H1 (cell line): ENCODE results near the gene GPR155. TPM values are rescaled to one million over a fixed set of nuclear protein-coding genes. Genes with fewer than 3 reads are reported as not detected.

ENCODE experiments used
- CTCF ChIA-PET: fragments of 300-600 bp; sonication (Branson Sonifier 250); formaldehyde crosslinking; loops from one replicate; lab custom pipeline; 2021; ENCODE audit not compliant: partially characterized antibody; lab: Charles Lee
- POLR2A ChIA-PET: fragments of 300-600 bp; sonication (Branson Sonifier 250); formaldehyde crosslinking; loops from one replicate; lab custom pipeline; 2021; ENCODE audit warnings: inconsistent platforms; ENCODE audit not compliant: partially characterized antibody; lab: Charles Lee
- DNase-seq, 2 experiments: peaks; one replicate each; pipeline versions ENCODE4 v3.0.0 to v3.0.0-alpha.2; 2010 to 2022; ENCODE audit warnings: low spot score in 2 of 2, low read depth in 1 of 2, mixed read lengths in 1 of 2
- FAIRE-seq: peaks from 2 replicates; lab custom pipeline; 2011; peaks lifted over from hg19 to GRCh38; lab: Jason Lieb, UNC
- H2AFZ ChIP-seq: 2 replicates; pipeline ENCODE4 v1.8.1; 2012; ENCODE audit warnings: low read length, inconsistent platforms
- H2AK5ac ChIP-seq: 2 replicates; pipeline ENCODE4 v1.6.1; 2013; ENCODE audit warnings: low read depth, low read length
- H2BK120ac ChIP-seq: replicated peaks from 2 replicates; pipeline ENCODE3; 2013; ENCODE audit warnings: low read depth, low read length, inconsistent platforms
- H2BK12ac ChIP-seq: 2 replicates; pipeline ENCODE4 v1.6.1; 2013; ENCODE audit warnings: low read depth, low read length
- H2BK15ac ChIP-seq: 2 replicates; pipeline ENCODE4 v1.6.1; 2013; ENCODE audit warnings: low read length
- H2BK20ac ChIP-seq: 2 replicates; pipeline ENCODE4 v1.6.1; 2013; ENCODE audit warnings: low read length
- H2BK5ac ChIP-seq: 2 replicates; pipeline ENCODE4 v1.6.1; 2013; ENCODE audit warnings: low read depth, low read length
- H3K14ac ChIP-seq: 2 replicates; pipeline ENCODE4 v1.6.1; 2013; ENCODE audit warnings: inconsistent platforms; ENCODE audit not compliant: insufficient read length
- H3K18ac ChIP-seq: 2 replicates; pipeline ENCODE4 v1.6.1; 2013; ENCODE audit warnings: low read length; ENCODE audit errors: extremely low read depth
- H3K23ac ChIP-seq: 2 replicates; pipeline ENCODE4 v1.6.1; 2013; ENCODE audit warnings: inconsistent platforms; ENCODE audit not compliant: insufficient read length
- H3K23me2 ChIP-seq: 2 replicates; pipeline ENCODE4 v1.6.1; 2013; ENCODE audit warnings: low read depth, low read length
- H3K27ac ChIP-seq: 2 replicates; pipeline ENCODE4 v1.6.1; 2011; ENCODE audit warnings: low read depth, low read length, inconsistent platforms
- H3K27me3 ChIP-seq, 4 experiments: replicated peaks in 1 of 4; 1 replicate in 1 of 4; 2 replicates in 3 of 4; pipeline versions ENCODE4 v1.6.1 to v1.8.1; 2011 to 2013; ENCODE audit warnings: low read length in 3 of 4, mild to moderate bottlenecking in 3 of 4, inconsistent platforms in 2 of 4, mixed read lengths in 2 of 4, moderate library complexity in 1 of 4; ENCODE audit not compliant: control insufficient read depth in 3 of 4, insufficient read depth in 3 of 4; ENCODE audit errors: extremely low read depth in 1 of 4
- H3K36me3 ChIP-seq, 4 experiments: 2 replicates each; pipeline versions ENCODE4 v1.6.1 to v1.8.1; 2011 to 2013; ENCODE audit warnings: mild to moderate bottlenecking in 4 of 4, low read length in 3 of 4, moderate library complexity in 2 of 4, control low read depth in 1 of 4, inconsistent platforms in 1 of 4; ENCODE audit not compliant: insufficient read depth in 4 of 4, control insufficient read depth in 2 of 4
- H3K4ac ChIP-seq: replicated peaks from 2 replicates; pipeline ENCODE3; 2013; ENCODE audit warnings: low read length, low read depth, mixed read lengths, inconsistent platforms; ENCODE audit not compliant: insufficient read length
- H3K4me1 ChIP-seq, 4 experiments: replicated peaks in 1 of 4; 1 replicate in 1 of 4; 2 replicates in 3 of 4; pipeline versions ENCODE4 v1.6.1 to v1.8.1; 2011 to 2013; ENCODE audit warnings: low read length in 3 of 4, inconsistent platforms in 2 of 4, mixed read lengths in 1 of 4; ENCODE audit not compliant: insufficient read depth in 4 of 4, control insufficient read depth in 3 of 4
- H3K4me2 ChIP-seq, 2 experiments: 2 replicates each; pipeline versions ENCODE4 v1.6.1 to v1.8.1; 2011 to 2013; ENCODE audit warnings: low read depth in 2 of 2, low read length in 2 of 2, control low read depth in 1 of 2, inconsistent platforms in 1 of 2, mild to moderate bottlenecking in 1 of 2; ENCODE audit not compliant: insufficient read depth in 1 of 2
- H3K4me3 ChIP-seq, 4 experiments: fragments of 200-600, 300-600 bp in 1 of 4; sonication (generic), shearing (Covaris generic), sonication (Bioruptor Twin) in 1 of 4; 2 replicates each; pipeline versions ENCODE4 v1.5.1 to v1.8.1; 2011 to 2016; ENCODE audit warnings: low read length in 4 of 4, low read depth in 3 of 4, control low read depth in 2 of 4, inconsistent platforms in 2 of 4, mild to moderate bottlenecking in 2 of 4, mixed read lengths in 1 of 4, moderate library complexity in 1 of 4; ENCODE audit not compliant: insufficient read depth in 2 of 4; ENCODE audit errors: extremely low read depth in 1 of 4
- H3K56ac ChIP-seq: replicated peaks from 2 replicates; pipeline ENCODE3; 2013; ENCODE audit warnings: low read depth, mild to moderate bottlenecking, mixed read lengths, low read length, inconsistent platforms; ENCODE audit not compliant: insufficient read length
- H3K79me1 ChIP-seq: 2 replicates; pipeline ENCODE4 v1.6.1; 2013; ENCODE audit warnings: low read depth, low read length, control low read depth
- H3K79me2 ChIP-seq, 2 experiments: 2 replicates each; pipeline versions ENCODE4 v1.6.1 to v1.8.1; 2012 to 2013; ENCODE audit warnings: low read length in 2 of 2, mild to moderate bottlenecking in 2 of 2, inconsistent platforms in 1 of 2; ENCODE audit not compliant: insufficient read depth in 2 of 2, control insufficient read depth in 1 of 2
- H3K9ac ChIP-seq, 4 experiments: replicated peaks in 1 of 4; 1 replicate in 1 of 4; 2 replicates in 3 of 4; pipeline versions ENCODE4 v1.6.1 to v1.8.1; 2011 to 2013; ENCODE audit warnings: low read depth in 3 of 4, low read length in 3 of 4, control low read depth in 2 of 4, mild to moderate bottlenecking in 2 of 4, moderate library complexity in 2 of 4, inconsistent platforms in 1 of 4; ENCODE audit errors: extremely low read depth in 1 of 4
- H3K9me3 ChIP-seq, 2 experiments: 2 replicates each; pipeline versions ENCODE4 v1.6.1 to v1.8.1; 2012 to 2013; ENCODE audit warnings: mild to moderate bottlenecking in 2 of 2, moderate library complexity in 2 of 2, control low read depth in 1 of 2, inconsistent platforms in 1 of 2, low read depth in 1 of 2, low read length in 1 of 2, mixed read lengths in 1 of 2; ENCODE audit not compliant: insufficient read depth in 2 of 2
- H4K20me1 ChIP-seq, 2 experiments: replicated peaks in 1 of 2; 2 replicates each; pipeline versions ENCODE3 to v1.8.1; 2011 to 2013; ENCODE audit warnings: inconsistent platforms in 2 of 2, low read length in 2 of 2, mild to moderate bottlenecking in 1 of 2; ENCODE audit not compliant: insufficient read depth in 2 of 2, control insufficient read depth in 1 of 2
- H4K5ac ChIP-seq: 2 replicates; pipeline ENCODE4 v1.6.1; 2013; ENCODE audit warnings: low read length, low read depth, mixed read lengths, inconsistent platforms; ENCODE audit not compliant: insufficient read length
- H4K8ac ChIP-seq: 2 replicates; pipeline ENCODE4 v1.8.0; 2013; ENCODE audit warnings: mild to moderate bottlenecking, moderate library complexity, low read length, inconsistent platforms; ENCODE audit not compliant: insufficient read depth; ENCODE audit errors: extremely low read depth
- H4K91ac ChIP-seq: replicated peaks from 2 replicates; pipeline ENCODE3; 2013; ENCODE audit warnings: low read length, mixed read lengths, inconsistent platforms; ENCODE audit not compliant: insufficient read length
- CEBPB ChIP-seq: IDR thresholded peaks from 2 replicates; pipeline ENCODE4 v1.6.1; 2012; ENCODE audit warnings: low read depth, low read length
- polyA plus RNA-seq, 7 experiments: library from polyadenylated mRNA; depleted of rRNA in 3 of 7; stranded (reverse) in 5 of 7; unstranded in 2 of 7; fragments of >200 nt in 5 of 7; fragments of 200-250 nt in 2 of 7; gene quantifications; 1 replicate in 5 of 7; 2 replicates in 1 of 7; 4 replicates in 1 of 7; pipeline versions ENCODE4 v1.2.1 to v1.2.3, GENCODE V29; 2011 to 2013; ENCODE audit warnings: missing spikeins in 2 of 7, mixed read lengths in 2 of 7
- total RNA-seq: library from RNA; stranded (reverse); fragmentation: NEBNext Ultra II Directional; extraction: Animal tissue kit (Norgen Biotek cat#: 25700); gene quantifications from 2 replicates; pipeline ENCODE4 v1.2.1, GENCODE V29; 2021
- TF ChIP-seq, protein P1 (sequence below): fragments of 300-600 bp; sonication (generic); IDR thresholded peaks from 2 replicates; pipeline ENCODE4 v1.7.1; 2012; ENCODE audit warnings: low read length, moderate library complexity, mild to moderate bottlenecking, inconsistent platforms; ENCODE audit not compliant: insufficient replicate concordance

GPR155 gene
- total and polyA plus RNA-seq, 2 of the 8 experiments (the other 6 are each of a cell fraction or from before 2014, with no cell fraction given): 0.26 to 2.1 TPM

DNA sequence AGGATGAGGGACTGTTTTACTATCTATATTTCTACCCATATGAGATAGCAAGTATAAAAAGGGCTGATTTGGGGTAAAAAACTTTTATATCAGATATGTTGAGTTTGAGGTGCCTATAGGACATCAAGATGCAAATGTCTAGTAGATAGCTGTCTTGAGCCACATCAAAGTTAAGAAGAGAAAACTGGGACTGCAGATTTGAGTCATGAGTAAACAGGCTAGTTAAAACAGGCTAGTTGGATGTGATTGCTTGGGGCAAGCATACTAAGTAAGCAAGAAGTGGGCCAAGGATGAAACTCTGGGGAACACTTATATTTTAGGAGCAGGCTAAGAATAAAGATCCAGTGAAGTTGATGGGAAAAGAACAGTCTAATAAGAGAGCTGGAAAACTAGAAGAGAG is 94.1 kb downstream of the GPR155 start:
- H2BK20ac ChIP-seq: no peak overlapping the region
- H3K4me1 ChIP-seq: no peaks in the 10 kb centered on the region
- H3K4ac ChIP-seq: no peak overlapping the region
- no peak overlapping the region for H2BK5ac ChIP-seq
- H3K23ac ChIP-seq: no peak overlapping the region
- no peak overlapping the region for H3K9ac ChIP-seq
- no peak for FAIRE-seq
- no peaks in the 10 kb centered on the region for H4K20me1 ChIP-seq
- no peaks in the 10 kb centered on the region for H3K9me3 ChIP-seq
- POLR2A ChIA-PET: interaction anchor here (0.6 kb wide), 1 partner anchor 25 kb away, joined by 4 read pairs; no protein-coding TSS in a partner anchor
- no peak overlapping the region for H3K56ac ChIP-seq
- CTCF ChIA-PET: no interaction called here
- H3K36me3 ChIP-seq: no peaks in the 10 kb centered on the region
- no peak overlapping the region for H3K14ac ChIP-seq
- H2BK15ac ChIP-seq: no peak overlapping the region
- H3K27me3 ChIP-seq: no peaks in the 10 kb centered on the region
- H3K79me1 ChIP-seq: no peaks in the 10 kb centered on the region
- H2BK120ac ChIP-seq: no peak overlapping the region
- no peak for DNase-seq
- no peaks in the 10 kb centered on the region for H3K23me2 ChIP-seq
- no peak overlapping the region for H3K4me2 ChIP-seq
- H4K91ac ChIP-seq: no peak overlapping the region
- H4K8ac ChIP-seq: no peak overlapping the region
- H3K27ac ChIP-seq: no peak overlapping the region
- H3K79me2 ChIP-seq: peaks cover 0 to 21% of the 10 kb centered on the region in 2 experiments; a peak in 3 of 4 replicates
- H2AFZ ChIP-seq: no peak overlapping the region
- H3K18ac ChIP-seq: no peak overlapping the region
- no peak overlapping the region for H4K5ac ChIP-seq
- H2AK5ac ChIP-seq: no peak overlapping the region
- H2BK12ac ChIP-seq: no peak overlapping the region
- H3K4me3 ChIP-seq: no peak overlapping the region
- no peak for TF ChIP-seq CEBPB
- TF ChIP-seq, protein P1, sequence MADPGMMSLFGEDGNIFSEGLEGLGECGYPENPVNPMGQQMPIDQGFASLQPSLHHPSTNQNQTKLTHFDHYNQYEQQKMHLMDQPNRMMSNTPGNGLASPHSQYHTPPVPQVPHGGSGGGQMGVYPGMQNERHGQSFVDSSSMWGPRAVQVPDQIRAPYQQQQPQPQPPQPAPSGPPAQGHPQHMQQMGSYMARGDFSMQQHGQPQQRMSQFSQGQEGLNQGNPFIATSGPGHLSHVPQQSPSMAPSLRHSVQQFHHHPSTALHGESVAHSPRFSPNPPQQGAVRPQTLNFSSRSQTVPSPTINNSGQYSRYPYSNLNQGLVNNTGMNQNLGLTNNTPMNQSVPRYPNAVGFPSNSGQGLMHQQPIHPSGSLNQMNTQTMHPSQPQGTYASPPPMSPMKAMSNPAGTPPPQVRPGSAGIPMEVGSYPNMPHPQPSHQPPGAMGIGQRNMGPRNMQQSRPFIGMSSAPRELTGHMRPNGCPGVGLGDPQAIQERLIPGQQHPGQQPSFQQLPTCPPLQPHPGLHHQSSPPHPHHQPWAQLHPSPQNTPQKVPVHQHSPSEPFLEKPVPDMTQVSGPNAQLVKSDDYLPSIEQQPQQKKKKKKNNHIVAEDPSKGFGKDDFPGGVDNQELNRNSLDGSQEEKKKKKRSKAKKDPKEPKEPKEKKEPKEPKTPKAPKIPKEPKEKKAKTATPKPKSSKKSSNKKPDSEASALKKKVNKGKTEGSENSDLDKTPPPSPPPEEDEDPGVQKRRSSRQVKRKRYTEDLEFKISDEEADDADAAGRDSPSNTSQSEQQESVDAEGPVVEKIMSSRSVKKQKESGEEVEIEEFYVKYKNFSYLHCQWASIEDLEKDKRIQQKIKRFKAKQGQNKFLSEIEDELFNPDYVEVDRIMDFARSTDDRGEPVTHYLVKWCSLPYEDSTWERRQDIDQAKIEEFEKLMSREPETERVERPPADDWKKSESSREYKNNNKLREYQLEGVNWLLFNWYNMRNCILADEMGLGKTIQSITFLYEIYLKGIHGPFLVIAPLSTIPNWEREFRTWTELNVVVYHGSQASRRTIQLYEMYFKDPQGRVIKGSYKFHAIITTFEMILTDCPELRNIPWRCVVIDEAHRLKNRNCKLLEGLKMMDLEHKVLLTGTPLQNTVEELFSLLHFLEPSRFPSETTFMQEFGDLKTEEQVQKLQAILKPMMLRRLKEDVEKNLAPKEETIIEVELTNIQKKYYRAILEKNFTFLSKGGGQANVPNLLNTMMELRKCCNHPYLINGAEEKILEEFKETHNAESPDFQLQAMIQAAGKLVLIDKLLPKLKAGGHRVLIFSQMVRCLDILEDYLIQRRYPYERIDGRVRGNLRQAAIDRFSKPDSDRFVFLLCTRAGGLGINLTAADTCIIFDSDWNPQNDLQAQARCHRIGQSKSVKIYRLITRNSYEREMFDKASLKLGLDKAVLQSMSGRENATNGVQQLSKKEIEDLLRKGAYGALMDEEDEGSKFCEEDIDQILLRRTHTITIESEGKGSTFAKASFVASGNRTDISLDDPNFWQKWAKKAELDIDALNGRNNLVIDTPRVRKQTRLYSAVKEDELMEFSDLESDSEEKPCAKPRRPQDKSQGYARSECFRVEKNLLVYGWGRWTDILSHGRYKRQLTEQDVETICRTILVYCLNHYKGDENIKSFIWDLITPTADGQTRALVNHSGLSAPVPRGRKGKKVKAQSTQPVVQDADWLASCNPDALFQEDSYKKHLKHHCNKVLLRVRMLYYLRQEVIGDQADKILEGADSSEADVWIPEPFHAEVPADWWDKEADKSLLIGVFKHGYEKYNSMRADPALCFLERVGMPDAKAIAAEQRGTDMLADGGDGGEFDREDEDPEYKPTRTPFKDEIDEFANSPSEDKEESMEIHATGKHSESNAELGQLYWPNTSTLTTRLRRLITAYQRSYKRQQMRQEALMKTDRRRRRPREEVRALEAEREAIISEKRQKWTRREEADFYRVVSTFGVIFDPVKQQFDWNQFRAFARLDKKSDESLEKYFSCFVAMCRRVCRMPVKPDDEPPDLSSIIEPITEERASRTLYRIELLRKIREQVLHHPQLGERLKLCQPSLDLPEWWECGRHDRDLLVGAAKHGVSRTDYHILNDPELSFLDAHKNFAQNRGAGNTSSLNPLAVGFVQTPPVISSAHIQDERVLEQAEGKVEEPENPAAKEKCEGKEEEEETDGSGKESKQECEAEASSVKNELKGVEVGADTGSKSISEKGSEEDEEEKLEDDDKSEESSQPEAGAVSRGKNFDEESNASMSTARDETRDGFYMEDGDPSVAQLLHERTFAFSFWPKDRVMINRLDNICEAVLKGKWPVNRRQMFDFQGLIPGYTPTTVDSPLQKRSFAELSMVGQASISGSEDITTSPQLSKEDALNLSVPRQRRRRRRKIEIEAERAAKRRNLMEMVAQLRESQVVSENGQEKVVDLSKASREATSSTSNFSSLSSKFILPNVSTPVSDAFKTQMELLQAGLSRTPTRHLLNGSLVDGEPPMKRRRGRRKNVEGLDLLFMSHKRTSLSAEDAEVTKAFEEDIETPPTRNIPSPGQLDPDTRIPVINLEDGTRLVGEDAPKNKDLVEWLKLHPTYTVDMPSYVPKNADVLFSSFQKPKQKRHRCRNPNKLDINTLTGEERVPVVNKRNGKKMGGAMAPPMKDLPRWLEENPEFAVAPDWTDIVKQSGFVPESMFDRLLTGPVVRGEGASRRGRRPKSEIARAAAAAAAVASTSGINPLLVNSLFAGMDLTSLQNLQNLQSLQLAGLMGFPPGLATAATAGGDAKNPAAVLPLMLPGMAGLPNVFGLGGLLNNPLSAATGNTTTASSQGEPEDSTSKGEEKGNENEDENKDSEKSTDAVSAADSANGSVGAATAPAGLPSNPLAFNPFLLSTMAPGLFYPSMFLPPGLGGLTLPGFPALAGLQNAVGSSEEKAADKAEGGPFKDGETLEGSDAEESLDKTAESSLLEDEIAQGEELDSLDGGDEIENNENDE: no peak
